Left hindlimb (tissue), 1 donor: ENCODE data around the gene HPN.
"Not testable (repeated sequence)": the region's sequence is repeated elsewhere in the genome, so short reads cannot be mapped to it uniquely, and the experiment has no call there.

Experiments
- DNase-seq: peaks from one replicate; pipeline ENCODE4 v3.0.0-alpha.2; 2018

Gene HPN

DNA sequence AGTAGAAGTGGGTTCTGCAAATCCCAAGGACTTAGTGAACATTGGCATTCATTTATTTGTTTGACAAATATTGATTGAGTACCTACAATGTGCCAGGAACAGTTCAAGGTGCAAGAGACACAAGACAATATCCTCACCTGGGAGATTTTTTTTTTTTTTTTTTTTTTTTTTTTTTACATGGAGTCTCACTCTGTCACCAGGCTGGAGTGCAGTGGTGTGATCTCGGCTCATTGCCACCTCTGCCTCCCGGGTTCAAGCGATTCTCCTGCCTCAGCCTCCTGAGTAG is 13.0 kb upstream of the HPN start:
- not testable (repeated sequence) for DNase-seq

DNA sequence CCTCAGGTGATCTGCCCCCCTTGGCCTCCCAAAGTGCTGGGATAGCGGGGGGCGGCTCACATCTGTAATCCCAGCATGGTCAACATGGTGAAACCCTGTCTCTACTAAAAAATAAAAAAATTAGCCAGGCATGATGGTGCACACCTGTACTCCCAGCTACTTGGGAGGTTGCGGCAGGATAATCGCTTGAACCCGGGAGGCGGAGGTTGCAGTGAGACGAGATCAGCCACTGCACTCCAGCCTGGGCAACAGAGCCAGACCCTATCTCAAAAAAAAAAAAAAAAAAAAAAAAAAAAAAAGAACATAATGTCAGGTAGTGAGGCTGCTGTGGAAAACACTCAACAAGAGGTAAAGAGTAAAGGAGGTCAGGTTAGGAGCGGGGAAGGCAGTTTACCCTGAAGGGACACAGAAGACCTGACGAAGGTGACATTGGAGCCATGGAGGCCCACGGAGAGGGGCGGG is 12.2 kb upstream of the HPN start:
- DNase-seq: not testable (repeated sequence)

DNA sequence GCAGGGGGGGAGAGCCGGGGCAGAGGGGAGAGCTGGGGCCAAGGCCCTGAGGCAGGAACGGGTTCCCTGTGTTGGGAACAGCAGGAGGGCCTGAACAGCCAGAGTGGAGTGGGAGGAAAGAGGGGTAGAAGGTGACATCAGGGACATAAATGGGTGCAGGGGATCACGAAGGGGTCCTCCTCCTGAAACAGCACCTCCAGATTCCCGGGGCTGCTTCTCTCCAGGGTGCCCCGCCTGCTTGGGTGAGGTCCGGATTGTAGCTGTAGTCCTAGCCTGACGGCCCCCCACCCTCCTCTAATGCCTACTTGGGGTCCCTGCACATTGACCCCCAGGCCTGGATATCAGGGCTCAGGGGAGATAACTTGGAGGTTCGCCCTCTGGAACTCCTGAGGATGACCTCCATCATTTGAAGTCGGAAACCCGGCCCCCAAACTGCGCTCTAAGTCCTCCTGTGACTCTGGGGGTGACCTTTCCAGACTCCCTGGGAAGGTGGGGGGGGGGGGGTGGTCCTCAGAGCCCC is 11.7 kb upstream of the HPN start:
- no peak for DNase-seq

DNA sequence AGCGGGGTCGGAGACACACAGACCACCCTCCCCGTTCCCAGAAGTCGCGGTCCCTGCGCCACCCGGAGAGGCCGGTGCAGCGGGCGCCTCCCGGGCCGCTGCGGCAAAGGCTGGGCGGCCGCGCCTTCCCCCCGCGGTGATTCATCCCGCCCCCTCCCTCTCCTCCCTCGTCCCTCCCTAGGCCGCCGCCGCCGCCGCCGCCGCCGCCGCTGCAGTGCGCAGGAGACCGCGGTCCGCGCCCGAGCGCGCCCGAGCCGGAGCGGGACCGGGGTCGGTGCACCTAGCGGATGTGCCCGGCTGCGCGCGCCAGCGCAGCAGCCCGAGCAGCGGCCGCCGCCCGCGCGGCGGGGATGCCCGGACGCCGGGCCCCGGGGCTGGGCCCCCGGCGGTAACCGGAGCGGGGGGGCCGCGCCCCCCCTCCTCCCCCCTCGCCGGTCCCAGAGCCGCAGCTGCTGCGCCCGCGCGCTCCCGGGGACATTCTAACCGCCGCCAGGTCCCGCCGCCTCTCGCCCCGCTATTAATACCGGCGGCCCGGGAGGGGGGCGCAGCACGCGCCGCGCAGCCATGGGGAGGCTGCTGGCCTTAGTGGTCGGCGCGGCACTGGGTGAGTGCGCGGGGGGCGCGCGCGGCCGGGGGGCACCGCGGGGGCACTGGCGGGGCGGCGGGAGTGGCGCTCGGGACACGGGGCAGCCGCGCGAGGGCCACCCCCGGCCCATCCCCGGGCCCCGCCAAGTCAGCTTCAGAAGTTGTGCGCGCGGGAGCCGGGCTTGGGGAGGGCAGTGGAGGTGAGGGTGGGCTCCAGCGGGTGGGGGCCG is 11.1 kb upstream of the HPN start, which contains the start of gene SCN1B:
Gene SCN1B, plus strand, starts transcription at position 214 of the 815 bp plus-strand sequence. Its CDS starts 351 bp downstream, at position 565.
- peak; percentile 62 for DNase-seq

DNA sequence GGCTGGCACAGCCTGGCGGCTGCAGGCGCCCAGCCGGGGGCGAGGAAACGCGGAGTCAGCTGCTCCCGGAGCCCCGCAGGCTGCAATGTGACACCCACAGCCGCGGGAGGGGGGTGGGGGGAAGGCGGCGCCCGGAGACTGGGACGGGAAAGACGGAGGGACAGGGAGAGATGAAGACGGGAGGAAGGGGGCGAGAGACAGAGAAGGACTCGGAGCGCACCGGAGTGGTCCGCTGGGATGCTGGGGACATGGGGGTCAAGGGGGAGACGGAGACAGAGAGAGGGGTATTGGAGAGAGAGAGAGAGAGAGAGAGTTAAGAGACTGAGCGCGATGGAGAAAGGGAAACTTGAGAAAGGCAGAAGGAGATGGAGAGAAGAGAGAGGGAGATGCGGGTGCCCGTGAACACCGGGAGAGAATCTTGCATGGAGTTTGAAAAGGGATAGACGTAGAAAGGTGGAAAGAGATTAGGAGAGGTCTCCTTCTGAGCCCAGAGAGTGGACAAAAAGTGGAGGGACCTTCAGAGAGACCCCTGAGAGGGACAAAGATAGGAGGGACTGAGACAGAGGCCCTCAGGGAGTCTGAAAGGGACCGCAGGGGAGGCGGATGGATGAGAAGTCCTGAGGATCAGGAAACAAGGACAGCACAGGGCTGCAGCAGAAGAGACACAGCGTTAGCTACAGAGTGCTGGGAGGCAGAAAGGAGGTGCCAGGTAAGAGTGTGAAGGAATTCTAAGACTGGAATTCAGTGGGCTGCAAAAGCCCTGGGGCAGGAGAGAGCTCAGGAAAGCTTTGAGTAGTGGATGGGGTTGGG is 10.2 kb upstream of the HPN start:
- DNase-seq: peak; percentile 63

DNA sequence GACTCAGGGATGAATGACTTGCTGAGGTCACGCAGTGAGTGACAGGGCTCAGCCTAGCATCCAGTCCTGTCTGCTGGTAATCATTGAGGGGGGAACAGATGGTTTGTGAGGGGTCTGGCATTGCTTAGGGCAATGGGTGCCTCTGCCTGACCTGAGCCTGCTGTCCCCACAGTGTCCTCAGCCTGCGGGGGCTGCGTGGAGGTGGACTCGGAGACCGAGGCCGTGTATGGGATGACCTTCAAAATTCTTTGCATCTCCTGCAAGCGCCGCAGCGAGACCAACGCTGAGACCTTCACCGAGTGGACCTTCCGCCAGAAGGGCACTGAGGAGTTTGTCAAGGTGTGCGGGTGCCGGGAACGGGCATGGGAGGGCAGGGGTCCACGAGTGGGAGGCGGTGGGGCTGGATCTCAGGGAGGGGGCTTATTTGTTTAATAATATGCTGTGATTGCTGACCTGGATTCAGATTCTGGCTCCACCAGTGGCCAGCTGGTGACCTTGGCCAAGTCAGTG is 9.1 kb upstream of the HPN start:
- no peak for DNase-seq

DNA sequence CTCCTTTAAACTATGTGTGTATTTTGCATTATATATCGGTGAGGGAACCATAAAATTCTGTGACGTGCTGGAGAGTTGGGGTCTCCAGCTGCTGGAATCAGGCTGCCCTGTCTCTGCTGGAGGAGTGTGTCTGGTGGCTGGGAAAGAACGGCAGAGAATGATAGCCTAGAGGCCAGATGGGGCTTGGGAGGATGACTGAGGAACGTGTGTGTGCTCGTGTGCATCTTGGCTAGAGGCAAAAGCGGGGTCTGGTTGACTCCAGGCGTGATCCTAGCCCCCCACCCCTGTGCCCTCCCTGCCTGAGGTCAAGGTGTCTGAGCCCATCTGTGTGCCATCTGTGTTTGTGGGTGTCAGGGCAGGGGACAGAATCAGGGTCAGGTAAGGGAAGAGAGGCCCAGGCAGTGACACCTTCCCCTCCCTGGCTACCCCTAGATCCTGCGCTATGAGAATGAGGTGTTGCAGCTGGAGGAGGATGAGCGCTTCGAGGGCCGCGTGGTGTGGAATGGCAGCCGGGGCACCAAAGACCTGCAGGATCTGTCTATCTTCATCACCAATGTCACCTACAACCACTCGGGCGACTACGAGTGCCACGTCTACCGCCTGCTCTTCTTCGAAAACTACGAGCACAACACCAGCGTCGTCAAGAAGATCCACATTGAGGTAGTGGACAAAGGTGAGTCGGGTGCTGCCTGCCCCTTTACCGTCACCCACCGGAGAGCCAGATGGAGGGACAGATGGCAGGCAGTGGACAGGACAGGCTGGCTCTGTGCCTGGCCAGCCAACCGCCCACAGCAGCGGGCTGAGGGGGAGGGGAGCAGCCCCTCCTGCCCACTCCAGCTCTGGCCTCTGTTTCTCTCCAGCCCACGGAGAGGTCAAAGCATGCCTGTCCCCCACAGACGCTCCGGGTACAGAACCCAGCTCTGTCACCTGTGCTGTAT is 8.2 kb upstream of the HPN start:
- DNase-seq: no peak

DNA sequence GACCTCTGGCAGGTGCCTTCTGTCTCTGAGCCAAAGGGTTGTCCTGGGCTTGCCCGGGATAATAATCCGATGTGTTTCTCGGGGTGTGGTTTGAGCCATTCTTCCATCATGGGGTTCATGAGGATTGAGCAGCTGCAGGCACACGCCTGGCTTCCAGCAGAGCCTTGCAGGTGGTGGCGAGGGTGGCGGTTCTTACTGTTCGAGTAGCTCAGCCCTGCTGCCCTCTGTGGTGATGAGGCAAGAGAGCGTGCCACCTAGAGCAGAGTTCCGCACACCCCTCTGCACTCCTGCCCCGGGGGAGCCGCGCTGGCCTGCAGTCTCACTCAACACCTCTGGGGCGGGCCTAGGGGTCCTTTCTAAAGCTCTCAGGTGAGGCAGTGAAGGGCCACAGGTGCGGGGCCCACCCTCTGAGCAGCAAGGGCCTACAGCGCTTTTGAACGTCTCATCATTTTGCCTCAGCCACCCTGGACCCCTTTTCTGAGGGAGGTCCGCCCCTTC is 7.5 kb upstream of the HPN start:
- no peak for DNase-seq

DNA sequence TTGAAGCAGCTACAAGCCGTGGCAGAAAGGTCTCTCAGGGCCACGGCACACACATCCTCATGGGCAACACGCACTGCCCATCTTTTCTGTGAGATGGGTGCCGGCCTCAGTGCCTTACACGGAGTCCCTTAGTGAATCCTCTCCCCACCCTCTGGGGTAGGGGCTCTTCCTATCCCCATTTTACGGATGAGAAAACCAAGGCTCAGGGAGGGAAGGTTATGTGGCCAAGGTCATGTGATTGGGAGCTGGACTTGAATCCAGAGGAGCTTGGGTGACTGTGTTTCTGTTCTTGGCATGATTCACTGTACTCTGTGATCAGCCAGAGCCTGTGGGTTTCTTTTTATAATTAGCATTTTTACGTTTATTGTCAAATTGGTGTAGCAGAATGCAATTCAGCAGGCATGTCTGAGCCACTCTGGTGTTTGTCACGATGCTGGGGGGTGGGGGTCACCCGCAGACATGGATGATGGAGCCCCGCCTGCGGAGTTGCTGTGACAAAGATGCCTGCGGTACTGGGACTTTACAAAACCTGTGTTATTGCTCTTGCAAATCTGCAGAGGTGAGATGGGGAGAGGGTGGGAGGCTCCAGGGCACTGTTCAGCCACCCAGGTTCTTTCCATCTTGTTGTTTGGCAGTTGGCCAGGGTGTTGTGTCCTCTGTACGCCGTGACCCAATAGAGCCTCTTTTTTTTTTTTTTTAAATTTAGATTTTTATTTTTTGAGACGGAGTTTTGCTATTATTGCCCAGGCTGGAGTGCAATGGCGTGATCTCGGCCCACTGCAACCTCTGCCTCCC is 6.7 kb upstream of the HPN start:
- DNase-seq: no peak

DNA sequence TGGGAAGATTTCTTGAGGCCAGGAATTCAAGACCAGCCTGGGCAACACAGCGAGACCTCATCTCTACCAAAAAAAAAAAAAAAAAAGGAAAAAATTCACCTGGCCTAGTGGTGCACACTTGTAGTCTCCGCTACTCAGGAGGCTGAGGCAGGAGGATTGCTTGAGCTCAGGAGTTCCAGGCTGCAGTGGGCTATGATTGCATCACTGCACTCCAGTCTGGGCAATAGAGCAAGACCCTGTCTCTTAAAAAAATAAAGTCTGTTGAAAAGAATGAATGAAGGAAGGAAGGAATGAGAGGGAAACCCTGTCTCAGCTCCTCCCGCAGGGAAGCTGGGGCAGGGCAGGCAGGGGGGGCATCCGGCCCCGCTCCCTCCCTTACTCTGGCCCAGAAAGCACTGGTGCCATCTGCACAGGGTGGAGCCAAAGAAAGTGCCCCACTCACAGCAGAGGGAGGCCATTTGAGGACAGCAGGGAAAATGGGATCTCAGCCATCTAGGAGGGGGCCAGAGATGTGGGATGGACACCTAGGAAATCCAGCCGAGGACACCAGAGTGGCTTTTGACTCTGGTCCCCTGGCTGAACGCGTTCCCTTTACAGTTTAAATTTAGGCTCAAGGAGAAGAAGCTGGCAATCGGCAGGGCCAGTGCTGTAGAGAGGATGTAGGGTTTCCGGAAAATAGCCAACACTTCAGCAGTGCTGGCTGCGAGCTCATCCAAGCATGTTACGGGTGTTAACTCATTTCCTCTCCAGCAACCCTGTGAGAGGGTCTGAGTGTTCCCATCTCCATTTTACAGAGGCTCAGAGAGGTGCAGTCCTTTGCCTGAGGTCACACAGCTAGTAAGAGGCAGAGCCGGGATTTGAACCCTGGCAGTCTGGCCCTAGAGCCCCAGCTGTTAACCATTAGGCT is 3.6 kb upstream of the HPN start:
- peak; percentile 34 for DNase-seq

DNA sequence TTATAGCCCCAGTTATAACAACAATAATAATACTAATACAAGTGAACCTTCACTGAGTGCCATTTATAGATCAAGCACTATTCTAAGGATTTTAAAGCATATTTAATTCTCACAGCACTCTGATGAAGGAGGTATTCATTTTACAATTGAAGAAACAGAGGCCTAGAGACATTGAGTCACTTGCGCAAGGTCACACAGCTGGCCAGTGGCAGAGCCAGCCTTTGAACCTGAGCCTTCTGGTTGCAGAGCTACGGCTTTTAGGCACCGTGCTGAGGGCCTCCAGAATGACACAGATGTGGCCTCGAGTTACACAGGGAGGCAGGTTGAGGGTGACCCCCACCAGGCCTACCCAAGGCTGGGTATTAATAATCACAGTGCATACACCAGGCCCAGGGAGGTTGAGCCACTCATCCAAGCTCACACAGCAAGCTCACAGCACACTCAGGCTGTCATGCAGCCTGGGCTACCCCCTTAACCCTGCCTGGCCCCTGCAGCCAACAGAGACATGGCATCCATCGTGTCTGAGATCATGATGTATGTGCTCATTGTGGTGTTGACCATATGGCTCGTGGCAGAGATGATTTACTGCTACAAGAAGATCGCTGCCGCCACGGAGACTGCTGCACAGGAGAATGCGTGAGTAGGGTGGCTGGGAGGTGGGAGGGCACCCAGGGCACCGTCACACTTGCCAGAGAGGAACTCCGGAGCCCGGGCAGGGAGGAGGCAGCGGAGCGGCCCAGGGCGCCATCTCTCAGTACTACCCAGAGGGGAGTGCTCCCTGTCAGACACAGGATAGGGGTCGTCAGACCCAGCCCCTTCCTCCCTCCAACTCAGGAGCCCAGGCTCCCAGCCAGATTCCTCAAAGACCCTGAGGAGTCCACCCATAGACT is 2.7 kb upstream of the HPN start:
- peak; percentile 36 for DNase-seq

DNA sequence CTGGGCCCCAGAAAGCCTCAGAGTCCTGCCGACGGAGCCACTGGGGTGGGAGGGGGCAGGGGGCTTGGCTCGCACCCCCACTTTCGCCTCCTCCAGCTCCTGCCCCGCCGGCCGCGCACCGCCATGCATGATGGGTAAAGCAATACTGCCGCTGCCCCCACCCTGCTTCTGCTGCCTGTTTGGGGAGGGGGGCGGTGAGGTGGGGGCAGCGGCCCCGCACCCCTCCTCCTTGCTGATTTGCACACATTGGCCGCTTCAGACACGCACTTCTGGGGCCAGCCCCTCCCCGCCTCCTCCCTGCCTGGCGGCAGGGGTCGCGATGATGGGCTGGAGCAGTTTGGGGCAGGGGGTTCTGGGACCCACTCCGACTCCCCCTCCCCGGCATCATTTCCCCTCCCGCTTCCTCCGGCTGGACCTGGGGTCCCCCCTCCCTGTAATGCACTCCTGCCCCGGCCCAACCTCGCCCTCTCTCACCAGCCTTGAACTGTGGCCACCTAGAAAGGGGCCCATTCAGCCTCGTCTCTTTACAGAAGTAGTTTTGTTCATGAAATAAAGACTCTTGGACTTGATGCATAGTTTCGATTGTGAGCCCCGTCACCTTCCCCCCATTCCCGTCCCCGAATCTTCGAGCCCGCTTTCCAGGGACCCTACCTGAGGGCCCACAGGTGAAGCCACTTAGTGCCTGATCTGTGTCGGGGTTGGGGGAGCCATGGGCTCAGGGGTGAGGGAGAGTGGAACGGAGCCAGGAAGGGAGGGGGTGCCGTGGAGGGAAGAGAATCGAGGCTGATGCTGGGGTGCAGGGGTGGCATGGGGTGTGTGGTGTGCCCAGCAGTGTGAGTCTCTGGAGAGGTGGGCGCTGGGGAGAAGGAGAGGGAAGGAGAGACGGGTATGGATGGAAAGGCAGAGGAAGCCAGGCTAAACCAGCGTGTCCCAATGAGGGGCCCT is 1.4 kb upstream of the HPN start:
- DNase-seq: peak; percentile 25

DNA sequence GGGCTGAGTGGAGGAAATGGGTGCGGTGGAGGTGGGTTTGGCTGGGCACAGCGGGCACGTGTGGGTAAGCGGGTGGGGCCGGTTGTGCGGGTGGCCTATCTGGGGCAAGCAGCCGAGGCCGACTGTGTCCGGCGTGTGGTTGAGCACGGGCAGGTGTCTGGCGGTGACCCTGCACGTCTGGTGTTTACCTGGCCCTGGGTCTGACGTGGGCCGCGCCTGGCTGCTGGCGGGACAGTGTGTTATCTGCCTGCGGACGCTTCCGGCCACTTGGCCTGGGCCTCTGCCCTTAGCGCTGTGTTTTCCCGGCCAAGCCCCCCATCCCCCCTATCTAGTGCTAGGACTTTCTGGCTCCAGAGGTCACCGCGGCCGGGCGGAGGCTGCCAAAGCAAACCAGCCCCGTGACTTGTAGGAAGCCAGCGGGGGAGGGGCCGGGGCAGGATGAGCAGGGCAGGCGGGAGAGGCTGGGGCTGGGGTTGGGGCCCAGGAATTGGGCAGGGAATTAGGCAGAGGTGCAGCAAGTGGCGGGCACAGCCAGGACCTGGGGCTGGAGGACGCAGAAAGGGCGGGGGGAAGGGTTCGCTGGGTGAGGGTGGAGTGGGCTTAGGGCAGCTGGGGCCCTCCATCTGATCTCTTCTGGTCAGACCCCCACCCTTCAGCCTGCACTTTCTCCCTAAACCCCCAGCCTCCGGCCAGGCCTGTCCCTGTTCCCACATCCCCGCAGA is 534 bp upstream of the HPN start:
- DNase-seq: peak; percentile 62

DNA sequence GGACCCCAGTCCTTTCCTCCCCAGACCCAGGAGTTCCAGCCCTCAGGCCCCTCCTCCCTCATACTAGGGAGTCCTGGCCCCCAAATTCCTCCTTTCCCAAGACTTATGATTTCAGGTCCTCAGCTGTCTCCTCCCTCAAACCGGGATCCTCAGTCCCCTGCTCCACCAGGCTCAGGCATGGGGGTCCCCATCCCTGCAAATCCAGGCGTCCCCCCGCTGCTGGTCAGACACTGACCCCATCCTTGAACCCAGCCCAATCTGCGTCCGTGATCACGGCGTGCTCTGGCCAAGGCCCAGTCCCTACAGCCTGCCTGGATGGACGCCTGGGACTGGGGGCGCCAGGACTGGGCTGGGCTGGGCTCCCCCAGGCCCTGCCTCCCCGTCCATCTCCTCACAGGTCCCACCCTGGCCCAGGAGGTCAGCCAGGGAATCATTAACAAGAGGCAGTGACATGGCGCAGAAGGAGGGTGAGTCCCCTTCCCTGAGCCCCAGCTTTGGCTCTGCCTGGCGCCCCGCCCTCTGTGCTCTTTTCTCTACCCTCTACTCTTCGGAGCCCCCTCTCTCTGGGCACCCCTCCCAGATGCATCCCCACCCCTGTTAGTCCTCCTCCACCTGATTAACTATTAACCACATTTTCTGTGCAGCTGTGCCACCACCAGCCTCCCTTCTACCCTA is 672 bp downstream of the HPN start:
- peak; percentile 40 for DNase-seq

DNA sequence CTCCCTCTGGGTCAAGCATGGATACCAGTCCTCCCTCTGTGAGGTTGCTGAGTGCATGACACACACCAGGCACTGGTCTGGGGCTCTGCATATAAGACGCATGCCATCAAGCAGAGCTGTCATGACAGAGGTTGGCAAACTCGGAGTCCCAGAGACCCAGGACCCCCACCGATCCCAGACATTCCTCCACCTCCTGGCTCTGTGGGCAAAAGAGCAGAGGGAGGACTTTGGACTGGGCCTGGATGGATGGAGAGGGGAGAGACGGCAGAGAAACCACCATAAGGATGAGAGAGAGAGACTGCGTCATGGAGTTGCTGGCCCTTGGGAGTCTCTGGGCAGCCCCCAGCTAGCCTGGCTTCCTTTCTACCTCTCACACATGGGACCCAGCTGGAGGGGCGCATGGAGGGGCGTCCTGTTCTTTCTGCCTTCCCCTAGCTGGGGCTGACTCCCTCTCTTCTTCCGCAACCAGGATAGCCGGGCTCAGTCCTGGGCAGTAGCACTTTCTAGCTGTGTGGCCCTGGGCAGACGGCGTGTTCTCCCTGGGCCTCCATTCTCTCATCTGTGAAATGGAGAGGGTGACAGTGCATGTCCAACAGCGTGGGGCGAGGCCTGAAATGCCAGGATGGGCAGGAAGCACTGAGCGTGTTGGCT is 1.6 kb downstream of the HPN start:
- DNase-seq: peak; percentile 13

DNA sequence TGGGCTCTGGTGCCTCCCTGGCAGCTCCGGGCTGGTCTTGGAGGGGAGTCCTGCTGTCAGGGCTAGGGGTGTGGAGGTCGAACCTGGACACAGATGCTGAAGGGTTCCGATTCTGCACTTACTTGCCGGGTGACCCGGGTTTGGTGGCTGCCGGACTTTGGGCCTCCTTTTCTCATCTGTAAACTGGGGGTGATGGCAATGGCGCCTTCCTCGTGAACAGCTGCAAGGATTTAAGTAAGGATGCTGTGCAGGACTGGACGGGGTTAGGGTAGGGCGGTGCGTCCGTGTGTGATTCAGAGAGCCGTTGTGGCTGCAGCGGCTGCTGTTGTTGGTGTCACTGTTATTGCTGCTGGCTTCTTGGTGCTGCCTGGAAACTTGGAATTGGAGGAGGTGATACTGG is 2.4 kb downstream of the HPN start:
- DNase-seq: no peak
